Naive thymus-derived CD8-positive, alpha-beta T cell (primary cell): ENCODE data around the gene LGALS7B. TPM values are rescaled to one million over a fixed set of nuclear protein-coding genes. Genes with fewer than 3 reads are reported as not detected.

ENCODE experiments used
- polyA plus RNA-seq, 3 donors: library from polyadenylated mRNA; unstranded; fragments of 300-500 nt; fragmentation: Illumina TruSeq; gene quantifications; one replicate each; pipeline ENCODE4 v1.2.3, GENCODE V29; 2021
- total RNA-seq, 8 experiments: library from RNA in 2 of 8; stranded (reverse) in 2 of 8; gene quantifications; one replicate each; pipeline ENCODE4 v1.2.3 and lab custom pipeline; 2021 to 2026

LGALS7B gene
- total and polyA plus RNA-seq, 5 experiments from 2014 or later: not detected

Other genes with a start within 250 kb of the LGALS7B start
- gene MAP4K1, start 171.2 kb upstream of the LGALS7B start, total RNA-seq: 100 to 1,000 TPM; 221 to 228 TPM
- gene MAP4K1, start 171.2 kb upstream of the LGALS7B start, polyA plus RNA-seq: 100 to 1,000 TPM in 2 of 3 donors, 10 to 100 TPM in 1; 85.0 to 113 (median 113) TPM
- 100 to 1,000 TPM; 335 to 346 TPM for gene EIF3K, start 170.0 kb upstream of the LGALS7B start, total RNA-seq
- gene EIF3K, start 170.0 kb upstream of the LGALS7B start, polyA plus RNA-seq: 100 to 1,000 TPM; 400 to 435 (median 432) TPM
- gene ACTN4, start 141.6 kb upstream of the LGALS7B start, total RNA-seq: 10 to 100 TPM; 52.9 to 57.6 TPM
- 1 to 10 TPM; 3.2 to 8.5 (median 4.8) TPM for gene ACTN4, start 141.6 kb upstream of the LGALS7B start, polyA plus RNA-seq
- gene CAPN12, start 44.7 kb upstream of the LGALS7B start, total RNA-seq: 1 to 10 TPM; 8.2 TPM
- 1 to 10 TPM; 2.0 to 6.2 (median 4.6) TPM for gene CAPN12, start 44.7 kb upstream of the LGALS7B start, polyA plus RNA-seq
- not detected for gene LGALS7, start 15.7 kb upstream of the LGALS7B start, total RNA-seq
- not detected for gene LGALS7, start 15.7 kb upstream of the LGALS7B start, polyA plus RNA-seq
- gene LGALS4, start 23.7 kb downstream of the LGALS7B start, total RNA-seq: 10 to 100 TPM in 1 of 2 experiments, 1 to 10 TPM in 1; 9.6 to 10.7 TPM
- gene LGALS4, start 23.7 kb downstream of the LGALS7B start, polyA plus RNA-seq: under 1 TPM in 1 of 3 donors, not detected in 2; 0.27 TPM
- gene ECH1, start 42.6 kb downstream of the LGALS7B start, total RNA-seq: 100 to 1,000 TPM; 118 to 138 TPM
- 100 to 1,000 TPM; 218 to 291 (median 238) TPM for gene ECH1, start 42.6 kb downstream of the LGALS7B start, polyA plus RNA-seq
- gene HNRNPL, start 60.8 kb downstream of the LGALS7B start, total RNA-seq: 100 to 1,000 TPM; 390 to 406 TPM
- gene HNRNPL, start 60.8 kb downstream of the LGALS7B start, polyA plus RNA-seq: 10 to 100 TPM; 70.6 to 77.6 (median 71.4) TPM
- 10 to 100 TPM; 52.9 to 55.0 TPM for gene RINL, start 89.1 kb downstream of the LGALS7B start, total RNA-seq
- 10 to 100 TPM; 29.9 to 64.7 (median 40.5) TPM for gene RINL, start 89.1 kb downstream of the LGALS7B start, polyA plus RNA-seq
- gene SIRT2, start 110.4 kb downstream of the LGALS7B start, total RNA-seq: 10 to 100 TPM; 46.0 to 50.7 TPM
- gene SIRT2, start 110.4 kb downstream of the LGALS7B start, polyA plus RNA-seq: 10 to 100 TPM; 28.2 to 48.0 (median 33.5) TPM
- 10 to 100 TPM; 23.6 to 25.2 TPM for gene NFKBIB, start 110.8 kb downstream of the LGALS7B start, total RNA-seq
- 10 to 100 TPM in 1 of 3 donors, 1 to 10 TPM in 2; 7.9 to 12.9 (median 9.5) TPM for gene NFKBIB, start 110.8 kb downstream of the LGALS7B start, polyA plus RNA-seq
- gene CCER2, start 123.0 kb downstream of the LGALS7B start, total RNA-seq: 1 to 10 TPM; 1.6 to 2.7 TPM
- gene CCER2, start 123.0 kb downstream of the LGALS7B start, polyA plus RNA-seq: not detected
- 10 to 100 TPM; 31.5 to 31.8 TPM for gene SARS2, start 141.6 kb downstream of the LGALS7B start, total RNA-seq
- 10 to 100 TPM in 2 of 3 donors, 1 to 10 TPM in 1; 8.8 to 14.9 (median 14.3) TPM for gene SARS2, start 141.6 kb downstream of the LGALS7B start, polyA plus RNA-seq
- gene MRPS12, start 141.7 kb downstream of the LGALS7B start, total RNA-seq: 10 to 100 TPM; 25.6 to 28.4 TPM
- 10 to 100 TPM; 71.7 to 87.7 (median 85.1) TPM for gene MRPS12, start 141.7 kb downstream of the LGALS7B start, polyA plus RNA-seq
- gene FBXO17, start 186.5 kb downstream of the LGALS7B start, total RNA-seq: not detected
- gene FBXO17, start 186.5 kb downstream of the LGALS7B start, polyA plus RNA-seq: not detected
- gene FBXO27, start 243.3 kb downstream of the LGALS7B start, total RNA-seq: not detected
- gene FBXO27, start 243.3 kb downstream of the LGALS7B start, polyA plus RNA-seq: under 1 TPM in 1 of 3 donors, not detected in 2; 0.17 TPM